OCI-LY1 (cell line): Measurements from ENCODE around the gene PRTG.
"Not testable (repeated sequence)": the region's sequence is repeated elsewhere in the genome, so short reads cannot be mapped to it uniquely, and the experiment has no call there.

Experiments used
- H2AFZ ChIP-seq: fragments of 200-600 bp; sonication (generic), shearing (Covaris generic); 2 replicates; pipeline ENCODE4 v1.6.0; 2014; ENCODE audit warnings: antibody characterized with exemption, mild to moderate bottlenecking, low read length
- H3F3A ChIP-seq: fragments of 200-600 bp; sonication (generic), shearing (Covaris generic); 2 replicates; pipeline ENCODE4 v1.6.0; 2014; ENCODE audit warnings: mild to moderate bottlenecking, antibody characterized with exemption, low read length, moderate library complexity; ENCODE audit not compliant: insufficient read depth
- H3K27ac ChIP-seq: fragments of 200-600 bp; sonication (generic); 2 replicates; pipeline ENCODE4 v1.5.1; 2014; ENCODE audit warnings: low read length, mixed run types, mild to moderate bottlenecking, low read depth; ENCODE audit not compliant: poor library complexity, severe bottlenecking
- H3K27me3 ChIP-seq: fragments of 200-600 bp; sonication (generic); 2 replicates; pipeline ENCODE4 v1.6.0; 2014; ENCODE audit warnings: antibody characterized with exemption, mild to moderate bottlenecking, low read length, moderate library complexity; ENCODE audit not compliant: insufficient read depth
- H3K36me3 ChIP-seq: fragments of 200-600 bp; sonication (generic); 2 replicates; pipeline ENCODE4 v1.6.1; 2014; ENCODE audit warnings: mild to moderate bottlenecking, antibody characterized with exemption, low read length, moderate library complexity, mixed read lengths; ENCODE audit not compliant: insufficient read depth
- H3K4me1 ChIP-seq: fragments of 200-600 bp; sonication (generic); 2 replicates; pipeline ENCODE4 v1.5.1; 2014; ENCODE audit warnings: mild to moderate bottlenecking, low read length, moderate library complexity; ENCODE audit not compliant: insufficient read depth, severe bottlenecking
- H3K4me2 ChIP-seq: fragments of 200-600 bp; sonication (generic), shearing (Covaris generic); 2 replicates; pipeline ENCODE4 v1.6.1; 2014; ENCODE audit warnings: low read length
- H3K4me3 ChIP-seq: fragments of 200-600 bp; sonication (generic); 2 replicates; pipeline ENCODE4 v1.5.1; 2014; ENCODE audit warnings: low read length, low read depth, mild to moderate bottlenecking, mixed read lengths; ENCODE audit not compliant: poor library complexity, severe bottlenecking
- H3K79me2 ChIP-seq: fragments of 200-600 bp; shearing (Covaris generic); 2 replicates; pipeline ENCODE4 v1.6.1; 2016; ENCODE audit warnings: mixed run types, low read length, mixed read lengths; ENCODE audit not compliant: insufficient read depth
- H3K9ac ChIP-seq: fragments of 200-600 bp; sonication (generic), shearing (Covaris generic); 2 replicates; pipeline ENCODE4 v1.6.1; 2014; ENCODE audit warnings: mild to moderate bottlenecking, low read length, mixed read lengths
- H3K9me2 ChIP-seq: fragments of 200-600 bp; sonication (generic), shearing (Covaris generic); 2 replicates; pipeline ENCODE4 v1.6.1; 2014; ENCODE audit warnings: low read depth, mild to moderate bottlenecking, low read length, mixed read lengths
- H3K9me3 ChIP-seq: fragments of 200-600 bp; shearing (Covaris generic); 2 replicates; pipeline ENCODE4 v1.6.1; 2014; ENCODE audit warnings: low read length, mixed read lengths
- H4K20me1 ChIP-seq: fragments of 200-600 bp; sonication (generic), shearing (Covaris generic); 2 replicates; pipeline ENCODE4 v1.6.0; 2016; ENCODE audit warnings: mild to moderate bottlenecking, low read length; ENCODE audit not compliant: insufficient read depth
- EZH2 ChIP-seq: fragments of 200-600 bp; sonication (generic), shearing (Covaris generic); IDR thresholded peaks from 2 replicates; pipeline ENCODE4 v1.8.0; 2017; ENCODE audit warnings: borderline replicate concordance, mixed run types, mild to moderate bottlenecking, antibody characterized with exemption, low read length, moderate library complexity, mixed read lengths
- TF ChIP-seq, protein P1 (sequence below): fragments of 200-600 bp; sonication (generic), shearing (Covaris generic); IDR thresholded peaks from 2 replicates; pipeline ENCODE4 v1.5.1; 2017; ENCODE audit warnings: mild to moderate bottlenecking, antibody characterized with exemption, low read length, moderate library complexity, mixed read lengths

Gene PRTG

DNA sequence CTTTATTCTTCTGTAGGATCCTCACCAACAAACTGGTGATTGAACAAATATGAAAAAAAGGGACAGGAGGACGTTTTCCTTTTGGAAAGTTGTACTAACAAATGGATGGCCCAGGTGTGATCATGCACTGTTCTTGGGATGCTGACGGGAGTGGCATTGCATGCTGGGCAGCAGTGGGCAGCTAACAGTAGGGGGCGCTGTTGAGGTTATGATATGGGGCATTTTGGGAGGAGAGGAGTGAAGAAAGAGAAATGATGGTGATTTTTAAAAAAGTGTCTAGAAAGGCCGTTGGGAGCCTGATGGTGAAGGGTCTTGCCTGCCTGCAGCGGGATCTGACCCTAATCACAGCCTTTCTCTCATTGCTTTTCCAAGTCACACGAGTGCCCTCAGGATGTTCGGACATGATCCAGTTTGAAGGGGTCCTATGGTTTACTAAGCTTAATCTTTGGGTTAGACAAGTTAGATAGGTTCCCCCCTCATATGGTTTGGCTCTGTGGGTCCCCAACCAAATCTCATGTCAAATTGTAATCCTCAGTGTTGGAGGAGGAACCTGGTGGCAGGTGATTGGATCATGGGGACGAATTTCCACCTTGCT, 46.2 kb upstream of the PRTG start:
- H3K9me3 ChIP-seq: 0 out of 2 replicates have a peak, but pooled peaks cover 3% of the 10 kb centered on the region
- H3K4me1 ChIP-seq: no peaks in the 10 kb centered on the region
- no peak overlapping the region for H3K4me3 ChIP-seq
- no peaks in the 10 kb centered on the region for H3K9me2 ChIP-seq
- no peaks in the 10 kb centered on the region for H3F3A ChIP-seq
- H2AFZ ChIP-seq: no peak overlapping the region
- H4K20me1 ChIP-seq: no peaks in the 10 kb centered on the region
- no peaks in the 10 kb centered on the region for H3K79me2 ChIP-seq
- no peak overlapping the region for H3K9ac ChIP-seq
- H3K36me3 ChIP-seq: no peaks in the 10 kb centered on the region; the same call in 1 of the 2 replicates
- no peaks in the 10 kb centered on the region for H3K27me3 ChIP-seq
- H3K4me2 ChIP-seq: no peak overlapping the region
- TF ChIP-seq EZH2: no peak
- TF ChIP-seq, protein P1, sequence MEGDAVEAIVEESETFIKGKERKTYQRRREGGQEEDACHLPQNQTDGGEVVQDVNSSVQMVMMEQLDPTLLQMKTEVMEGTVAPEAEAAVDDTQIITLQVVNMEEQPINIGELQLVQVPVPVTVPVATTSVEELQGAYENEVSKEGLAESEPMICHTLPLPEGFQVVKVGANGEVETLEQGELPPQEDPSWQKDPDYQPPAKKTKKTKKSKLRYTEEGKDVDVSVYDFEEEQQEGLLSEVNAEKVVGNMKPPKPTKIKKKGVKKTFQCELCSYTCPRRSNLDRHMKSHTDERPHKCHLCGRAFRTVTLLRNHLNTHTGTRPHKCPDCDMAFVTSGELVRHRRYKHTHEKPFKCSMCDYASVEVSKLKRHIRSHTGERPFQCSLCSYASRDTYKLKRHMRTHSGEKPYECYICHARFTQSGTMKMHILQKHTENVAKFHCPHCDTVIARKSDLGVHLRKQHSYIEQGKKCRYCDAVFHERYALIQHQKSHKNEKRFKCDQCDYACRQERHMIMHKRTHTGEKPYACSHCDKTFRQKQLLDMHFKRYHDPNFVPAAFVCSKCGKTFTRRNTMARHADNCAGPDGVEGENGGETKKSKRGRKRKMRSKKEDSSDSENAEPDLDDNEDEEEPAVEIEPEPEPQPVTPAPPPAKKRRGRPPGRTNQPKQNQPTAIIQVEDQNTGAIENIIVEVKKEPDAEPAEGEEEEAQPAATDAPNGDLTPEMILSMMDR: peak; percentile 84
- H3K27ac ChIP-seq: no peak overlapping the region

DNA sequence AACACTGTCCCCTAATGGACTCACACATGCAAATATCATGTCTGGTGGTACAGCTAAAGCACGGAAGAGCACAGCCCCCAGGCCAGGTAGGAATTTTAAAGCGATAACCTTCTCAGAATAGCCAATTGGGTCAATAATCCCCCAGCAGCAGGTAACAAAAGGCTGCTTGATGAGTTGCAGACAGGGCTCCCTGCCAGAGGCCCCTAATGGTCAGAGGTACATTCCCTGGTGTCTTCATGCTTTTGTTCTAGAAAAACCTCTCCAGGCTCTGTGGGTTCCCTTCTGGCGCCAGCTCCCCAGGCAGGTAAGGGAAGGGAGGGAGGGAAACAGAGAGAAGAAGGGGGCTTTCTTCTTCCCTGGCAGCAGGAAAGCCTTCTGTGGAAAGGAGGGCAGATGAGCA, 43.4 kb upstream of the PRTG start:
- TF ChIP-seq EZH2: no peak
- TF ChIP-seq, protein P1: no peak
- Histone ChIP-seq H3K79me2 (no peaks in the 10 kb centered on the region), H3K27me3 (no peaks in the 10 kb centered on the region), H3K4me2 (no peak overlapping the region), H3K9ac (no peak overlapping the region), H3F3A (no peaks in the 10 kb centered on the region), H3K9me3 (no peaks in the 10 kb centered on the region), H3K4me3 (no peak overlapping the region), H3K4me1 (no peaks in the 10 kb centered on the region), H2AFZ (no peak overlapping the region), H3K9me2 (no peaks in the 10 kb centered on the region), H4K20me1 (no peaks in the 10 kb centered on the region), H3K27ac (no peak overlapping the region), H3K36me3 (no peaks in the 10 kb centered on the region)

DNA sequence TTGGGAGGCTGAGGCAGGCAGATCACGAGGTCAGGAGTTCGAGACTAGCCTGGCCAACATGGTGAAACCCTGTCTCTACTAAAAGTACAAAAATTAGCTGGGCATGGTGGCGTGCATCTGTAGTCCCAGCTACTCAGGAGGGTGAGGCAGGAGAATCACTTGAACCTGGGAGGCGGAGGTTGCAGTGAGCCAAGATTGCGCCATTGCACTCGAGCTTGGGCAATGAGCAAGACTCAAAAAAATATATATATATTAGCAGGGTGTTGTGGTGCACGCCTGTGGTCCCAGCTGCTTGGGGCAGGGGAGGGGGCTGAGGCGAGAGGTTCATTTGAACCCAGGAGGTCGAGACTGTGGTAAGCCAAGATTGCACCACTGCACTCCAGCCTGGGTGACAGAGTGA, 42.6 kb upstream of the PRTG start:
- not testable (repeated sequence) for H3K4me1 ChIP-seq, H2AFZ ChIP-seq, H4K20me1 ChIP-seq, H3K4me3 ChIP-seq, H3K9me3 ChIP-seq, H3K9ac ChIP-seq, H3K27me3 ChIP-seq, H3K36me3 ChIP-seq, H3K9me2 ChIP-seq, H3F3A ChIP-seq, H3K27ac ChIP-seq, H3K79me2 ChIP-seq, H3K4me2 ChIP-seq

DNA sequence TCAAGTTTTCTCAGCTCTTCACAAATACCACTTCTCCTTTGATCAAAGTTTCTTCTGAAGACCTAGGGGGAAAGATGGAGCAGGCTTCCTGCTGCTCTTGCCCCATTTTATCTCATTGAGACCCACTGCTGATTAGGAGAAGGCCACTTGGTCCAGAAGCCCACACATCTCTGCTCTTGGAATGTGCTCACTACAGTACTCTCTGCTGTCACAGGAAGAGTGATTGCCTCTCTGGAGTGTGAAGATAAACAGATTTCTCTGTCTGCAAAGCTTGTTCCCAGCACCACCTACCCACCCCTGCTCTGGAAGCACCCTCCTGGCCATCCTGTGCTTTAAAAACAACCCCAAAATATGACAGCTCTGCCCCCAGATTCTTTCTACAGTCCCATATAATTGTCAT, 41.3 kb upstream of the PRTG start:
- H3K4me3 ChIP-seq: no peak overlapping the region
- H3F3A ChIP-seq: no peaks in the 10 kb centered on the region
- no peaks in the 10 kb centered on the region for H3K27me3 ChIP-seq
- no peaks in the 10 kb centered on the region for H3K9me3 ChIP-seq
- no peaks in the 10 kb centered on the region for H4K20me1 ChIP-seq
- H3K9me2 ChIP-seq: no peaks in the 10 kb centered on the region
- H2AFZ ChIP-seq: no peak overlapping the region
- H3K79me2 ChIP-seq: no peaks in the 10 kb centered on the region
- no peak overlapping the region for H3K27ac ChIP-seq
- no peaks in the 10 kb centered on the region for H3K36me3 ChIP-seq
- no peaks in the 10 kb centered on the region for H3K4me1 ChIP-seq
- TF ChIP-seq, protein P1: no peak
- no peak for TF ChIP-seq EZH2
- H3K9ac ChIP-seq: no peak overlapping the region
- no peak overlapping the region for H3K4me2 ChIP-seq
